ENCODE results near the gene DLK1.

Gene DLK1

GRCh38 chr14:100731011-100731670 is 4.4 kb downstream of the DLK1 start:
- H3K4me1 ChIP-seq = no peaks in the 10 kb centered on the region
- no peaks in the 10 kb centered on the region for H3K9me3 ChIP-seq (ENCODE audit: control insufficient read depth, low read length)
- H2AFZ ChIP-seq = no peak overlapping the region
- no peaks in the 10 kb centered on the region for H3K79me2 ChIP-seq
- H3K4me3 ChIP-seq (ENCODE audit: low read depth, low read length) = no peak overlapping the region
- H3K36me3 ChIP-seq (ENCODE audit: control insufficient read depth, insufficient read depth, low read length) = no peaks in the 10 kb centered on the region
- no peak overlapping the region for H3K9ac ChIP-seq
- H3K27me3 ChIP-seq (ENCODE audit: control insufficient read depth, insufficient read depth, low read length) = peaks cover 1% of the 10 kb centered on the region
- no peak for TF ChIP-seq CTCF (IDR thresholded peaks at IDR 0.05)
- H3K4me2 ChIP-seq (ENCODE audit: low read length) = no peak overlapping the region
- H3K27ac ChIP-seq = no peak overlapping the region

GRCh38 chr14:100731846-100732765 is 5.4 kb downstream of the DLK1 start:
- no peak overlapping the region for H2AFZ ChIP-seq
- H3K27ac ChIP-seq = no peak overlapping the region
- H3K9ac ChIP-seq = no peak overlapping the region
- no peaks in the 10 kb centered on the region for H3K79me2 ChIP-seq
- no peaks in the 10 kb centered on the region for H3K9me3 ChIP-seq (ENCODE audit: control insufficient read depth, low read length)
- no peak overlapping the region for H3K4me2 ChIP-seq (ENCODE audit: low read length)
- no peak for TF ChIP-seq CTCF (IDR thresholded peaks at IDR 0.05)
- no peaks in the 10 kb centered on the region for H3K36me3 ChIP-seq (ENCODE audit: control insufficient read depth, insufficient read depth, low read length)
- H3K27me3 ChIP-seq (ENCODE audit: control insufficient read depth, insufficient read depth, low read length) = no peaks in the 10 kb centered on the region
- H3K4me1 ChIP-seq = no peaks in the 10 kb centered on the region
- no peak overlapping the region for H3K4me3 ChIP-seq (ENCODE audit: low read depth, low read length)

GRCh38 chr14:100732766-100733100 is 6.0 kb downstream of the DLK1 start:
- no peak overlapping the region for H3K4me2 ChIP-seq (ENCODE audit: low read length)
- H3K4me3 ChIP-seq (ENCODE audit: low read depth, low read length) = no peak overlapping the region
- H3K4me1 ChIP-seq = no peaks in the 10 kb centered on the region
- H3K9me3 ChIP-seq (ENCODE audit: control insufficient read depth, low read length) = no peaks in the 10 kb centered on the region
- no peak for TF ChIP-seq CTCF (IDR thresholded peaks at IDR 0.05)
- no peak overlapping the region for H3K9ac ChIP-seq
- no peak overlapping the region for H2AFZ ChIP-seq
- no peaks in the 10 kb centered on the region for H3K79me2 ChIP-seq
- H3K27me3 ChIP-seq (ENCODE audit: control insufficient read depth, insufficient read depth, low read length) = no peaks in the 10 kb centered on the region
- H3K27ac ChIP-seq = no peak overlapping the region
- no peaks in the 10 kb centered on the region for H3K36me3 ChIP-seq (ENCODE audit: control insufficient read depth, insufficient read depth, low read length)

GRCh38 chr14:100733152-100733850 is 6.6 kb downstream of the DLK1 start:
- no peaks in the 10 kb centered on the region for H3K9me3 ChIP-seq (ENCODE audit: control insufficient read depth, low read length)
- H3K36me3 ChIP-seq (ENCODE audit: control insufficient read depth, insufficient read depth, low read length) = no peaks in the 10 kb centered on the region
- no peaks in the 10 kb centered on the region for H3K4me1 ChIP-seq
- no peak for TF ChIP-seq CTCF (IDR thresholded peaks at IDR 0.05)
- H3K9ac ChIP-seq = no peak overlapping the region
- no peaks in the 10 kb centered on the region for H3K79me2 ChIP-seq
- H3K27me3 ChIP-seq (ENCODE audit: control insufficient read depth, insufficient read depth, low read length) = no peaks in the 10 kb centered on the region
- no peak overlapping the region for H3K4me2 ChIP-seq (ENCODE audit: low read length)
- H3K27ac ChIP-seq = no peak overlapping the region
- no peak overlapping the region for H2AFZ ChIP-seq
- no peak overlapping the region for H3K4me3 ChIP-seq (ENCODE audit: low read depth, low read length)
